GM21717 (cell line): Measurements from ENCODE around the gene SCNN1G.
"Not testable (repeated sequence)": the region's sequence is repeated elsewhere in the genome, so short reads cannot be mapped to it uniquely, and the experiment has no call there.

Experiments used
- ATAC-seq: cut with Tn5 transposase; IDR thresholded peaks from one replicate; pipeline ENCODE4 v1.9.1; 2021; ENCODE audit warnings: mild to moderate bottlenecking, moderate library complexity; ENCODE audit not compliant: unreplicated experiment

The SCNN1G gene

DNA sequence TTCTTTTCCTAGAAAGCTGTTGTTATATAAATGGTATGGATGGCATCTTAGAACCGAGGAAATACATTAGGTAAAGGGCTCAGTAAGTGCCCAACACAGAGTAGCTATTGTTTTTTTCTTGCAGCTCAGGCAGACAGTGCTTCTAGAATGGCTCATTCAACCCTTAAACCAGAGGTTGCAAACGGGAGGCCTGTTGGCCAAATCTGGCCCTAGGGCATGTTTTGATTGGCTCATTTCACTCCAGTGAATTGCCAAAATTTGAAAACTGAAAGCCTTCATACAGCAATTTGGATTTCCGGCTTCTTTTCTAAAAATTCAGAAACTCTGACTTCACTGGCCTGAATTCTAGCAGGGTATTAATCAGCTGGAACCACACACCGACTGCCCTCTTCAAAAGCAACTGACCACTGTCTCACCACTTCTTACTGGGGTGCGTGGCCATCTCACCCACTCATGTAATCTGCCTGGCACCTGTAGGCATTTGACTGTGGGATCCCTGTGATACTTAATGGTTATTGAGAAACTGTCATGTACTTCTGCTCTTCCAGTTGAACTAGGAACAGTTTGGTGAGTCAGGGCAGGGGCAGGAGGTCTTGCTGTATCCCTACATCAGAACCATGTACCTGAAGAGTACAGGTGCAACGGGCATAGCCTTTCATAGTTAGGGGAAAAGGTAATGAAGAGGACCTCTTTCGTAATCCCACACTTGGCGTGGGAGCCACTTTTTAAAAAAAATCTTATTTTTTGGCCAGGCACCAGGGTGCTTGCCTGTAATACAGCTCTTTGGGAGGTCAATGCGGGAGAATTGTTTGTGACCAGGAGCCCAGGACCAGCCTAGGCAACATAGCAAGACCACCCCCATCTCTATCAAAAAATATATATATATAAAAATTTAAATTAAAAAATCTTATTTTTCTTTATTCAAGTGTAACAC lies 66.0 kb downstream of the SCNN1G start:
- ATAC-seq: no peak

- ATAC-seq: no peak
Measured at GRCh38 chr16:23249830-23250229, 67.3 kb downstream of the SCNN1G start.

- ATAC-seq: no peak
Measured at GRCh38 chr16:23252310-23252709, 69.8 kb downstream of the SCNN1G start.

DNA sequence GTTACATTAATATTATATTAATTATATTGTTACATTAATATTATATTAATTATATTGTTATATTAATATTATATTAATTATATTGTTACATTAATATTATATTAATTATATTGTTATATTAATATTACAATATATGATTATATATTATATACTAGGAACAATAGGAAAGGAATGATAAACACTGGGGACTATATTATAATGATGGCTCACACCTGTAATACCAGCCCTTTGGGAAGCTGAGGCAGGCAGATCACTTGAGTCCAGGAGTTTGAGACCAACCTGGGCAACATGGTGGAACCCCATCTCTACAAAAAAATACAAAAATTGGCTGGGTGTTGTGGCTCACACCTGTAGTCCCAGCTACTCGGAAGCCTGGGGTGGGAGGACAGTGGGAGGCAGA lies 71.1 kb downstream of the SCNN1G start:
- not testable (repeated sequence) for ATAC-seq

- no peak for ATAC-seq
Measured at GRCh38 chr16:23254338-23254737, 71.8 kb downstream of the SCNN1G start.

- ATAC-seq: no peak
Measured at GRCh38 chr16:23255000-23255399, 72.5 kb downstream of the SCNN1G start.

DNA sequence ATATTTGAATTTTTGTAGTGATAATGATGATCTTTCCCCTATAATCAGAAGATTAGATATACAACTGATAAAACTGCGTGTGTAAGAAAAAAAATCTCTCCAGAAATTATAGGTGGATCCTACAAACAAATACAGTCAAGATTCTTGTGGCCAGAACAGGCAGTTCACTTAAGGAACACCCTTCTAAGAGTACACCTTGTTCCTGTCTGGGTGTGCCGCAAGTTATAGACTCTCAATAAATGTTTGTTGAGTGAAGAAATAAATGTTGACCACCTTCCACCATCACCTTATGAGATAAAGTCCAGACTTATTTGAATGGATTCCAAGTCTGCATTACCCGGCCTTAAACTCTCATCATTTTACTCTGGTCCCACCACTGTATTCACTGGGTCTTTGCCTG lies 73.9 kb downstream of the SCNN1G start:
- ATAC-seq: no peak

DNA sequence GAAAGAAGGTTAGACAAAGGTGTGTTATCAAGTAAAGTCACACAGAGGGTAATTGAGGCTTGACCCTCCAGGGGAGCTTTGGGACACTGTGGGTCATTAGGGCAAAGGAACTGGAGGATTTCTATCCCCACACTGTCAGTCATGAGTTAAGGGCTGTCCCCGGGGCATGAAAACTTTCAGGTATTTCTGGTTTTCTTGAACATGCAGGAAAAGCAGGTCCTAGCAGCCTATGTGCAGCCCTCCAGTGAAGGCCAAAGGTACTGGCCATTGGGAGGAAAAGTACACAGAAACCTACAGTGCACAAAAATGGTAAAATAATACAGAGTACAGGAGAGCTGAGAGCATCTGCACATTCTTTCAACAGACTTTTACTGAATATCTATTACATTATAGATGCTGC lies 75.1 kb downstream of the SCNN1G start:
- ATAC-seq: no peak

DNA sequence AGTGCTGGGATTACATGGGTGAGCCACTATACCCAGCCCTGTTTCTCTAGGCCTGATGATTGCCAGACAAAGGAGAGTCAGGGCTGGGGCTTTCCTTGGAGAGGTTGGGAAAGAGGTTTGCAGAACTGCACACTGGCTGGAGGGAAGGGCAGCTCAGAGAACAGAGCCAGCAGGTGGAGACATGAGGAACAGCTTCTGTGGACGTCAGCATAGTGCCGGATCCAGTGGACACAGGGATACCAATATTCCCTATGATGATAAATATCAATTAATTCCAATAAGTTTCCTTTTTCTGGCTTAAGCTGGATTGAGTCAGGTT lies 76.3 kb downstream of the SCNN1G start:
- no peak for ATAC-seq
